Stimulated activated CD8-positive, alpha-beta memory T cell treated with anti-CD3 and anti-CD28 coated beads, Interleukin-15, amount 100 ng/mL, for 1 hour (primary cell): ENCODE measurements around the gene MPEG1.

ENCODE experiments used
- DNase-seq: peaks from one replicate; pipeline ENCODE4 v3.0.0-alpha.2; 2020; ENCODE audit warnings: low read depth

The MPEG1 gene

GRCh38 chr11:59212744-59213631, at the start of gene MPEG1:
MPEG1 (minus strand) TSS chr11:59212927; CDS start chr11:59212865, 62 bp downstream.
- no peak for DNase-seq

- DNase-seq = no peak
Measured at GRCh38 chr11:59262177-59262818, 49.6 kb upstream of the MPEG1 start.

- DNase-seq = no peak
Measured at GRCh38 chr11:59261150-59261549, 48.4 kb upstream of the MPEG1 start.

- no peak for DNase-seq
Measured at GRCh38 chr11:59259867-59260475, 47.2 kb upstream of the MPEG1 start.

GRCh38 chr11:59259047-59259446, 46.3 kb upstream of the MPEG1 start:
- no peak for DNase-seq

- no peak for DNase-seq
Measured at GRCh38 chr11:59255281-59255680, 42.6 kb upstream of the MPEG1 start.

GRCh38 chr11:59254286-59254685, 41.6 kb upstream of the MPEG1 start:
- DNase-seq = no peak

GRCh38 chr11:59253001-59253400, 40.3 kb upstream of the MPEG1 start:
- DNase-seq = no peak

GRCh38 chr11:59249535-59249934, 36.8 kb upstream of the MPEG1 start:
- DNase-seq = no peak

- no peak for DNase-seq
Measured at GRCh38 chr11:59247531-59248227, 35.0 kb upstream of the MPEG1 start.

GRCh38 chr11:59243633-59244032, 30.9 kb upstream of the MPEG1 start:
- DNase-seq = no peak

GRCh38 chr11:59240322-59240721, 27.6 kb upstream of the MPEG1 start:
- DNase-seq = no peak

- DNase-seq = no peak
Measured at GRCh38 chr11:59226396-59226795, 13.7 kb upstream of the MPEG1 start.

GRCh38 chr11:59225017-59225416, 12.3 kb upstream of the MPEG1 start:
- DNase-seq = no peak

GRCh38 chr11:59224351-59224928, 11.7 kb upstream of the MPEG1 start:
- DNase-seq = no peak

GRCh38 chr11:59223611-59224010, 10.9 kb upstream of the MPEG1 start:
- DNase-seq = no peak

GRCh38 chr11:59223177-59223576, 10.4 kb upstream of the MPEG1 start:
- DNase-seq = no peak

- DNase-seq = no peak
Measured at GRCh38 chr11:59222464-59223060, 9.8 kb upstream of the MPEG1 start.

- DNase-seq = no peak
Measured at GRCh38 chr11:59221441-59221840, 8.7 kb upstream of the MPEG1 start.

GRCh38 chr11:59219836-59220235, 7.1 kb upstream of the MPEG1 start:
- no peak for DNase-seq

GRCh38 chr11:59218893-59219292, 6.2 kb upstream of the MPEG1 start:
- no peak for DNase-seq

GRCh38 chr11:59218319-59218718, 5.6 kb upstream of the MPEG1 start:
- no peak for DNase-seq
